HG03139 (cell line): ENCODE measurements around the gene IQCN.
"Not testable (repeated sequence)": the region's sequence is repeated elsewhere in the genome, so short reads cannot be mapped to it uniquely, and the experiment has no call there.

Source experiments
- ATAC-seq: cut with Tn5 transposase; IDR thresholded peaks from one replicate; pipeline ENCODE4 v1.9.1; 2021; ENCODE audit not compliant: unreplicated experiment

Gene IQCN

DNA sequence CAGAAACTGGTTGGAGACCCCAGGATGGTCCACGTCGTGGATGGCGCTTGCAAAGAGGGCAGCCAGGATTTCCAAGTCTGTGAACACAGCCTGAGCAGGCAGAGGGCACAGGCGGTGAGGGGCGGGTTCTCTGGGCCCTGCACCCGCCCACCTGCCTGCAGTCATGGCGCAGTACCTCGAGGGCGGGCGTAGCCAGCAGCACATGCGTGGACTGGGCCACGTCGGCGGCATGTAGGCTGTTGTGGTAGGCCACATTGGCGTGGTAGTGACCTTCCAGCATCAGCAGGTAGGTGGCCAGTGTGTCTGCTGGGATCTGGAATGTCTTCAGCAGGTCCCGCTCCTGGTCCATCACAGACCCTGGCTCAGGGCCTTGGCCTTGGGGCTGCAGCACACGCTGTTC, 56.1 kb downstream of the IQCN start:
- no peak for ATAC-seq

DNA sequence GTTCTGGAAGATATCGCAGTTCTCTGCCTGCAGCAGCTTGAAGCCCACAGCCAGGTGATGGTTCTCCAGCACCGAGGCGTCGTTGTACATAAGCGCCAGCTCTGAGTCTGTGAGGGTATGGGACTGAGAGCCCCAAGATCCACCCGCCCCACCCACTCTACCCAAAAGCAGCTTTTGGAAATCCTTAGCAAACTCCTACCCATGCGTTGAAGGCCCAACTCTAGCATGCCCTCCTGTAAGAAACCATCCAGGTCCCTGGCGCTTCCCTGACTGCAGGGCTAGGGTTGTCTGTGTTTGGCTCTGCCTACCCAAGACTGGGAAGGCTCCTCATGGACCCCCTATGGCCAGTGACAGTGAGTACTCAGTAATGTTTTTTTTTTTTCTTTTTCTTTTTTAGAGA, 57.5 kb downstream of the IQCN start:
- ATAC-seq: no peak

DNA sequence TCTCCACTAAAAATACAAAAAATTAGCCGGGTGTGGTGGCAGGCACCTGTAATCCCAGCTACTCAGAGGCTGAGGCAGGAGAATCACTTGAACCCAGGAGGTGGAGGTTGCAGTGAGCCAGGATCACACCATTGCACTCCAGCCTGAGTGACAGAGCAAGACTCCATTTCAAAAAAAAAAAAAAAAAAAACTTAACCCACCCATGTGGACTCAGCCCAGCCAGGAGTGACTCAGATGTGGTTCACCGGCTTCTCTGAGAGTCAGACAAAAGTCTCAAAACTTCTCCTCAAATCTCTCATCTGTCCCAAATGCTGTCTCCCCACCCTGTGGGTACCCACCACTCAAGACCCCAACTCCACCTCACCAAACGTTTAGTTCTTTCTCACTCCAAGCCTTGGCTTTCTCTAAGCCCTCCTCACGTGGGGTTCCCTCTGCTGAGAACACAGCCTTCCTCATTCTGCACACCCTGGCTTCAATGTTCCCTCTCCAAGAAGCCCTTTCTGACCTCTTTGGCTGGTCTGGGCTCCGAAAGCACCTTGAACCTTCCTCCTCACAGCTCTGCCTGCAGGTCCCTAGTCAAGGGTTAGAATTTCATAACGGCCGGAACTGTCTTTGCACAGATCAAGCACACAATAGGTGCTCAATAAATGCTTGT, 59.3 kb downstream of the IQCN start:
- no peak for ATAC-seq

DNA sequence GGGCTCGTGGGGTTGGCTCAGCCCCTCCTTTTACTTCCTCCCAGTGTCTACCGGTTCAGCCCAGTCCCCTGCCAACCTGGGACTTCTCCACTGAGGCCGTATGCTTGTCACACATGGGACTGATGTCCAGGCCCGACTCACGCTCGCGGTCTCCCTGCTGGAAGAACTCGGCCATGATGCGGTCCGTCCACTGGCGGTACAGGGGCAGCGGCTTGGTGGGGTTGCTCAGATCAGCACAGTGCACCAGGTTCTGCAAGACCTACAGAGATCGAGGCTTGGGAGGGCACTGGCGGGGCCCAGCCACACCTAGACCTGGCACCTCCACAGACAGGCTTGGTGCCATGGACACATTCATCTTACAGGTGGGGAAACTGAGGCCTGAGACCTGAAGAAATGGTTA, 62.6 kb downstream of the IQCN start:
- ATAC-seq: no peak

DNA sequence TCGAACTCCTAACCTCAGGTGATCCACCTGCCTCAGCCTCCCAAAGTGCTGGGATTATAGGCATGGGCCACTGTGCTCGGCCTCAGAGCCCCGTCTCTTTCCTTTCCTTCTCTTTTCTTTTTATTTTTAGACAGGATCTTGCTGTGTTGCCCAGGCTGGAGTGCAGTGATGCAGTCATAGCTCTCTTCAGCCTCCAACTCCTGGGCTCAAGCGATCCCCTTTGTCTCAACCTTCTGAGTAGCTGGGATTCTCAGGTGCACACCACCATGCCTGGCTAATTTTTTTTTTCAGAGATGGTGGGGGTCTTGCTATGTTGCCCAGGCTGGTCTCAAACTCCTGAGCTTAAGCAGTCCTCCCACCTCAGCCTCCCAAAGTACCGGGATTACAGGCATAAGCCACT, 64.3 kb downstream of the IQCN start:
- ATAC-seq: not testable (repeated sequence)

DNA sequence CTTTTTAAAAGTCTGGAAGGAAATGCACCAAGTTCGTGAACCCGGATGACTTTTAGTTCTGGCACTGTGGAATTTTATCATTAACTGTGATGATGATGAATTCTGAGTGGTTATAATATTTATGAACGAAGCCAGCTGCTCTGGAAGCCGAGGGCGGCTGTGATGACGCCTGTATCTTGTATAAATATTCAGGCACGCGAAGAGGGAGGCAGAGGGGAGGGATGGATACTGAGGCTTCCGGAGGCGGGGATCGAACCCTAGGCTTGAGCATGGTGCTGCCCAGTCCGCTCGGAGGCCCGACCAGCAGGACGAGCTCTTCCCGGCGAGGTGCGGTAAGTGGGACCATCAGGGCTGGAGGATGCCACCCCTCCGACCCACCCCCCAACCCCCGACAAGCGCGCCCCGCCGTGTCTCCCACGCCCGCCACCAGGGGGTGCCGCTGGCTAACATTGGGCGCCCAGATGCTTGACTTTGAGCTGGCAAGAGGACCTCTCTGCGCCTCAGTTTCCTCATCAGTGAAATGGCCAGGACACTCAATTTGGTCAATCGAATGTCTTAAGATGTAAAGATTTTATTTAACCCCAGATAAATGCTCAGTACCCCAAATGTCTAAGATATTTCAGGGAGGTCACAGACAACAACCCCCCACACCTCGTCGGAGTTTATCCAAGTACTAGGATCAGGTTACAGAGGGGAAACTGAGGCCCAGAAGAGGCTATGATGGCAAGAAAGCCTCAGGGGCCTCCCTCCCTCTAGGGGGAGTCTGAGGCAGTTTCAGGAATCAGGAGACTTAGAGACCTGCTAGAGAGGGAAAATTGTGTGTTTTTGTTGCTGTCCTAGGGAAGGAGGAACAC, 65.9 kb downstream of the IQCN start:
- ATAC-seq: no peak
